ENCODE results near the gene MMP2.

DNA sequence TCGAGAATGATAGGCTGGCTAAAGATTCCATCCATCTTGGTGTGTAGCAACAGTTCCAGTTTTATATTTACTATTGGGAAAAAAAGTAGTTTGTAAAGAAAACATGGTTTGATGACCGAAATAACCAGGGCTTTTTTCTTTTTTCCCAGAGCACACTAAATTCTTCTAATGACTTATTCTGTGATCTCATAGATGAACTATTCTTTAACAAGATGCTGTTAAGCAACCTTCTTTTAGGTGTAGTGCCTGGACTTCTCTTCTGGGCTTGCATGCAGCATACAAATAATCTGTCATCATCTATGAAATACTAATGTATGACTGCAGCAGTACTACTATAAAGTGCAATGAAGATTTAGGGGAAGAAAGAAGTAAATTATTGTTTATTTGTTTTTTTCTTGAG, 76.4 kb downstream of the MMP2 start:
- TF ChIP-seq, protein P1, sequence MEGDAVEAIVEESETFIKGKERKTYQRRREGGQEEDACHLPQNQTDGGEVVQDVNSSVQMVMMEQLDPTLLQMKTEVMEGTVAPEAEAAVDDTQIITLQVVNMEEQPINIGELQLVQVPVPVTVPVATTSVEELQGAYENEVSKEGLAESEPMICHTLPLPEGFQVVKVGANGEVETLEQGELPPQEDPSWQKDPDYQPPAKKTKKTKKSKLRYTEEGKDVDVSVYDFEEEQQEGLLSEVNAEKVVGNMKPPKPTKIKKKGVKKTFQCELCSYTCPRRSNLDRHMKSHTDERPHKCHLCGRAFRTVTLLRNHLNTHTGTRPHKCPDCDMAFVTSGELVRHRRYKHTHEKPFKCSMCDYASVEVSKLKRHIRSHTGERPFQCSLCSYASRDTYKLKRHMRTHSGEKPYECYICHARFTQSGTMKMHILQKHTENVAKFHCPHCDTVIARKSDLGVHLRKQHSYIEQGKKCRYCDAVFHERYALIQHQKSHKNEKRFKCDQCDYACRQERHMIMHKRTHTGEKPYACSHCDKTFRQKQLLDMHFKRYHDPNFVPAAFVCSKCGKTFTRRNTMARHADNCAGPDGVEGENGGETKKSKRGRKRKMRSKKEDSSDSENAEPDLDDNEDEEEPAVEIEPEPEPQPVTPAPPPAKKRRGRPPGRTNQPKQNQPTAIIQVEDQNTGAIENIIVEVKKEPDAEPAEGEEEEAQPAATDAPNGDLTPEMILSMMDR (IDR thresholded peaks at IDR 0.05) = no peak
- TF ChIP-seq POLR2A (IDR thresholded peaks at IDR 0.05) = no peak
